Measurements from ENCODE around the gene FOCAD.
"Not testable (repeated sequence)": the region's sequence is repeated elsewhere in the genome, so short reads cannot be mapped to it uniquely, and the experiment has no call there.

Gene FOCAD

GRCh38 chr9:20684035-20684874, at the start of gene FOCAD:
FOCAD (plus strand) TSS chr9:20684259; CDS start chr9:20715354, 31,095 bp downstream.
- DNase-seq: peak; percentile 90

DNA sequence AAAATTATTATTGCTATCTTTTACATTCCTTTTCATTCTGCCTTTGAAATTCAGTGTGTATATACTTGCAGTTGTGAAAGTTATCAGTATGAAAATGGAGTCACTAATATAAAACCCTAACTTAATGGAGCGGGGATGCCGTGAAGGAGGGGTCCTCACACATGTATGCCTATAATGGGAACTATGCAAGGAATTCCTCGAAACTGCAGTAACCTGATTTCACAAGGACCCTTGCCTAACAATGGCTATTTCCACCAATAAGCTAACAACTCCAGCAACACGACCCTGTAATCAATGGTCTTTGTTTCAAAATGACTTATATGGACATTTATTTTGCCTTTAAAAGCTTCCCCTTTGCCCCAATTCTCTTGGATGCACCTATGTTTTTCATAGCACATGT, 49.2 kb upstream of the FOCAD start:
- DNase-seq: no peak

DNA sequence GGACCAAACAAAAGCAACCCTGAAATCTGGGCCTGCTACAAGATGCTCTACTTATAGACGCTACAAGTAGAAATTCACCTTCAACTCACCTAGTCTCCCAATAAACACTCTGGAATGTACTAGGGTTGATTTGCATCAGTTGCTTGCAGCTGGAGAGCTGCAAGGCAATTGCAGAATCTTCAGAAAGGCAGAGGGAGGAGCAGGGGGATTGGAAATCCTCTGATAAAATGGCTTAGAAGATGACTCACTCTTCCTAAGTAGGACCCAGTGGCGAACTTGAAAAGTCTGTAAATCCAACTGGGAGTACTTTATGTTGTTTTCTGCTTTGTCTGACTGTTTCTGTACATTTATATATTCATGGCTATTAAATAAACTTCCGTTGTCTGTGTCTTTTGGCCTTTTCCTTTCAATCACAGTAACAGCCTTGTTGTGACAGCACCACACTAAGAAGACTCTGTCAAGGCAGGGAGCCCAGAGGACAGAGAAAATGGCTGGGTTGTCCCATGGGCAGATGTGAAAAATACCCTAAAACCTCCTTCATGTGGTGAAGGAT, 47.1 kb upstream of the FOCAD start:
- no peak for DNase-seq

DNA sequence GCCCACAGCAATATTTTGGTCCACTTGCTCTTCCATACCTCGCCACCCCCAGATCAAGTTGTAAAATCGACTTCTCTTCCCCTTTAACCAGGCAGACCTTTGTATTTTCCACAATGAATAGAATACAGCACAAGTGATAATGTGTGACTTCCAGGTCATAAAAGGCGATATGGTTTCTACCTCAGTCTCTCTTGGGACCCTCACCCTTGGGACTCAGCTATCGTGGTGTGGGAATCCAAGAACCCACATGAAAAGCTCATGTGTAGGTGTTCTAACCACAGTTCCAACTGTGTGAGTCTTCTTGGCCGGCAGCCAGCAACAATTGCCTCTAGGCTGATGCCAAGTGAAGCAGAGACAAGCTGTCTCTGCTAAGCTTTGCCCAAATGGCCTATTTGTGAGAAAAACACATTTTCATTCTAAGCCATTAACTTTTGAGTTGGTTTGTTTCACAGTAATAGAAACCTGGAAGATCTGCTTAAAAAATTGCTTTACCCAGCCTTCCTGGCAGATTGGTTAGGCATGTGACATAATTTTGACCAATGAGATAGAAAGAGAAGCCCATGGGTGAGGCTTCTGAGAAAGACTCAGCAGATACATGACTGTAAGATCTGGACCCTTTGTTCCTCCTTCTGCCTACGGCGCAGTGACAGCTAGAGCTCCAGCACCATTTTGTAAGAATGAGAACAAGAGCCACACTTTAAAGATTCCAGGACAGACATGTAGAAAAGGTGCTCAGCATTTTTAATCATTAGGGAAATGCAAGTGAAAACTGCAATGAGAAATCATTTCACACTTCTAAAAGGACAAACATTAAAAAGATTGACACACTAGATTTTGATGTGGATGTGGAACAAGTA, 43.5 kb upstream of the FOCAD start:
- DNase-seq: no peak

DNA sequence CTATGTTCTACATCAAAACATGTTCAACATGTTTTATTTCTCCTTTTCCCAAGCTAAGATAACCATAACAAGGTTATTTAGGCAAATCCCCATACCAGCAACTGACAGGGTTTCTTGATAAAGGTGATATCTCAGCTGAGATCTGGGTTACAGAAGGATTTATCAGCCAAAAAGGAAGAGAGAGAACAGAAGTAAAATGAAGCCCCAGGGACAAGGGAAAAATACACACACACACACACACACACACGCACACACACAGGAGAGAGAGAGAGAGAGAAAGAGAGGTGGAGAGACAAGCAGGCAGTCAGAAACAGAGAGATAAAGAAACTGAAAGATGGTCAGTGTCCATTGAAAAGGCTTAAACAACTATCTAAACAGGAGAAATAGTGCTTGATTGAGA, 42.0 kb upstream of the FOCAD start:
- no peak for DNase-seq

- DNase-seq: no peak
Measured at GRCh38 chr9:20643660-20644059, 40.4 kb upstream of the FOCAD start.

DNA sequence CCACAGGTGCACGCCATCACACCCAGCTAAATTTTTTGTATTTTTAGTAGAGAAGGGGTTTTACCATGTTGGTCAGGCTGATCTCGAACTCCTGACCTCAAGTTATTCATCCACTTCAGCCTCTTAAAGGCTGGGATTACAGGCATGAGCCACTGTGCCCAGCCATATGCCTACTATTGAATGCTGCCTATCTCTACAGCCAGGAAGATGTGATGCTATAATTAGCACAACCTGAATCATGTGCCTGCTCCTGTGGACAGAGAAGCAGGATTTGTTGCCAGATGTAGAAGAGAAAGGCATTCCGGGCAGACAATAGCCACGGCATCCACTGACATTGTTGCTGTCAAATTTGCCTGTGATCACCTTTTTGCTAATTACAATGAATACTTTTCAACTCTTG, 37.4 kb upstream of the FOCAD start:
- no peak for DNase-seq

DNA sequence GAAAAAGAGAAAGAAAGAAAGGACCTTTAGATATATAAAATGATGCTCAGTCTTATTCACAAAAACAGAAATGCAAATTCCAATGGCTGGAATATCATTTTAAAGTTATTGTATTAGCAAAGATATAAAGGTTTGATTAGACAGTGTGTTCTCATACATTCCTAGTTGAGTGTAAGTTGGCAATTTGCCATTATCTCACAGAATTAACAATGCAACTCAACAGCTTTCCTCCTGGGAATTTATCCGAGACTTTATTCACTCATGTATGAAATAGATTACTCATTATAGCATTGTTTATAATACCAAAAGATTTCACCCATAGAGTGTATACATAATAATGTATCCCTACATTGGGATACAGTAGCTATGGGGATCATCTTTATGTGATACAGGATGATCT, 34.7 kb upstream of the FOCAD start:
- no peak for DNase-seq

DNA sequence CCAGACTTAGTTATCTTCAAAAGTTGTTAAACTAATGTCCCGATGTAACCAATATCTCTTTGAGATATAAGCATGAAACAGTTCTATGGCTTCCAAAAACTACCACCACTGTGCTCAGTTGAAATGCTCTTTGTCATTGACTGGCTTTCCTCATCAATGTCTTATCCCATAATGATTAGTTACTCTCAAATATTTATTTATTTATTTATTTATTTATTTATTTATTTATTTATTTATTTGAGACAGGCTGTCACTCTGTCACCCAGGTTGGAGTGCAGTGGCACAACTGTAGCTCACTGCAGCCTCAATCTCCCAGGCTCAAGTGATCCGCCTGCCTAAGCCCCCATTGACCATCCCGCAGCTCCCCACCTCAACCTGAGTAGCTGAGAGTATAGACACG, 33.7 kb upstream of the FOCAD start:
- DNase-seq: no peak

DNA sequence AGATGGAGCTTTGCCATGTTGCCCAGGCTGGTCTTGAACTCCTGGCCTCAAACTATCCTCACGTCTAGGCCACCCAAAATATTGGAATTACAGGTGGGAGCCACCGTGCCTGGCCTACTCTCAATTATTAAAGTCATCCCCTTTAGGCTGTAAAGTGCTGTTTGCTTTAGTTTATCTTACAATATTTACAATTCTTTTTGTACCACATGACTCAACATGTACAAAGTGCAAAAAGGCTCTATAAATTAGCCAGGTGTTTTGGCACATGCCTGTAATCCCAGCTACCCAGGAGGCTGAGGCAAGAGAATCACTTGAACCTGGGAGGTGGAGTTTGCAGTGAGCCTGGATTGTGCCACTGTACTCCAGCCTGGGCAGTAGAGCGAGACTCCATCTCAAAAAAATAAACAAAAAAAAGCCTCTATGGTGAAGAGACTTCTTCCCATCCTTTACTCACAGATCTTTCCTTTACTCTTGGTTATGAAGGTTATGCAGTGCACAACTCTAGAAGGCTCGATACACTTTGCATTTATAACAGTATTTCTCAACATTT, 33.2 kb upstream of the FOCAD start:
- DNase-seq: no peak

- no peak for DNase-seq
Measured at GRCh38 chr9:20651939-20652338, 32.1 kb upstream of the FOCAD start.

- not testable (repeated sequence) for DNase-seq
Measured at GRCh38 chr9:20658246-20658667, 25.8 kb upstream of the FOCAD start.

DNA sequence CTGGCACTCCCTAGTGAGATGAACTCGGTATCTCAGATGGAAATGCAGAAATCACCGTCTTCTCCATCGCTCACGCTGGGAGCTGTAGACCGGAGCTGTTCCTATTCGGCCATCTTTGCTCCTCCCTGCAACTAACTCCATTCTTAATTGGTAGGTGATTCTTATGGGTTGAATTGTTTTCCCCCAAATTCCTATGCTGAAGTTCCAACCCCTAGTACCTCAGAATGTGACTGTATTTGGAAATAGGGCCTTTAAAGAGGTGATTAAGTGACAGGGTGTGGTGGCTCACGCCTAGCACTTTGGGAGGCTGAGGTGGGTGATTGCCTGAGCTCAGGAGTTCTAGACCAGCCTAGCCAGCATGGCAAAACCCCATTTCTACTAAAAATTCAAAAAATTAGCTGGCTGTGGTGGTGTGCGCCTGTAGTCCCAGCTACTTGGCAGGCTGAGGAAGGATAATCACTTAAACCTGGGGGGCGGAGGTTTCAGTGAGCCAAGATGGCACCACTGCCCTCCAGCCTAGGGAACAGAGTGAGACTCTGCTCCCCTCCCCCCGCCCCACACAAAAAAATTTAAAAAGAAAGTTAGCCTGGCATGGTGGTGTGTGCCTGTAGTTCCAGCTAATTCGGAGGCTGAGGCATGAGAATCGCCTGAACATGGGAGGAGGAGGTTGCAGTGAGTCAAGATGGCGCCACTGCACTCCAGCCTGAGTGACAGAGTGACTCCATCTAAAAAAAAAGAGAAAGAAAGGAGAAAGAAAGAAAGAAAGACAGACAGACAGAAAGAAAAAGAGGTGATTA, 25.2 kb upstream of the FOCAD start:
- no peak for DNase-seq

DNA sequence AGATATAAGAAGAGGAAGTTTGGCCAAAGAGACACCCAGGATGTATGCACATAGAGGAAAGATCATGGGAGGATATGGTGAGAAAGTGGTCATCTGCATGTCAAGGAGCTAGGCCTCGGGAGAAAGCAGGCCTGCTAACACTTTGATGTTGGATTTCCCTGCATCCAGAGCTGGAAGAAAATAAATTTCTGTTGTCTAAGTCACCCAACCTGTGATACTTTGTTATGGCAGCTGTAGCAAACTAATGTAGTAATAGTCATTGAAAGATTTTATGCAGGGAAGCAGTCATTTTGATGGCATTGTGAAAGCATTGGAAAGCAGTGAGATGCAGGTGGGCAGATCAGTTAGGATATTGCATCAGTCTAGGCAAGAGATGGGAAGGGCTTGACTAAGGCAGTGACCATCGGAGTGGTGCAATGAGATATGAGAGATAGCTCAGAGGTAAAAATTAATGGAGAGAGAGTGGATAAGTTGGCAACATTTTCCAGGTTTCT, 24.5 kb upstream of the FOCAD start:
- no peak for DNase-seq

- DNase-seq: no peak
Measured at GRCh38 chr9:20662156-20662555, 21.9 kb upstream of the FOCAD start.

DNA sequence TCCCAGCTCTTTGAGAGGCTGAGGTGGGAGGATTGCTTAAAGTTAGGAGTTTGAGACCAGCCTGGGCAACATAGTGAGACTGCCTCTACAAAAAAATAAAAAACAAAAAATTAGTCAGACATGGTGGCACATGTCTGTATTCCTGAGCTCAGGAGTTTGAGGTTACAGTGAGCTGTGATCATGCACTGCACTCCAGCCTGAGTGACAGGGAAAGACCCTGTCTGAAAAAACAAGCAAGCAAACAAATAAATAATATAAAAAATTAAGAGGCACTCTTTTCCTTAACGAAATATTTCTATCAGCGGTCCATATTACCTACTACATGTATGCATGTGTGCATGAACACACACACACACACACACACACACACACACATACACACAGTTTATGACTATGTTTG, 20.9 kb upstream of the FOCAD start:
- DNase-seq: no peak

DNA sequence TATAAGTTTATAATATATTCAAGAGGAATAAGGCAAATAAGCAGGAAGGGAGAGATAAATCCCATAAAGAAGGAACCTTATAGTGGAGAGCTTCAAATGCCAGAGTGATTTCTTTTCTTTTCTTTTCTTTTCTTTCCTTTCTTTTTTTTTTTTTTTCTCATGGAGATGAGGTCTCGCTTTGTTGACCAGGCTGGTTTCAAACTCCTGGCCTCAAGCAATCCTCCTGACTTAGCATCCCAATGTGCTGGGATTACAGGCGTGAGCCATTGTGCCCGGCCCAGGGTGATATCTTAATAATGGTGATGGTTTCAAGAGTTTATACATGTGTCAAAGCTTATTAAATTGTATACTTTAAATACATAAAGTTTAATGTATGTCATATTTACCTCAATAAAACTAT, 19.6 kb upstream of the FOCAD start:
- DNase-seq: no peak

GRCh38 chr9:20670395-20670794, 13.7 kb upstream of the FOCAD start:
- no peak for DNase-seq

DNA sequence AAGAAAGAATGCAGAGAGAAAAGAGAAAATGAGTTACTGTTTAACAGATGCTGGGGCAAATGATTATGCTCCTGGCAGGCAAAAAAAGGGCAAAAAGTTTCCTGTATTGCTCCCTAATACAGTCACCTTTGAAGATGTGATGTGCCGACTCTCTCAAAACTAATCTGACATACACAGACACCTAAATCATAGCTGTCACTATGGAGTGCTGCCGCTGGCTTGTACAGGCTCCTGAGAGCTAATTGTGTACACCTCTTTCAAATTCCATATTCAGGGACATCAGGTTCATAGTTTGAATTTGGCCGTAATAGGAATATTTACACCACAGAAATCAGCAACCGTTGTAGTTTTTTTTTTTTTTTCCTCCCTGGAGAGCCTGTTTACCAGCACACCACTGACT, 12.4 kb upstream of the FOCAD start:
- no peak for DNase-seq

DNA sequence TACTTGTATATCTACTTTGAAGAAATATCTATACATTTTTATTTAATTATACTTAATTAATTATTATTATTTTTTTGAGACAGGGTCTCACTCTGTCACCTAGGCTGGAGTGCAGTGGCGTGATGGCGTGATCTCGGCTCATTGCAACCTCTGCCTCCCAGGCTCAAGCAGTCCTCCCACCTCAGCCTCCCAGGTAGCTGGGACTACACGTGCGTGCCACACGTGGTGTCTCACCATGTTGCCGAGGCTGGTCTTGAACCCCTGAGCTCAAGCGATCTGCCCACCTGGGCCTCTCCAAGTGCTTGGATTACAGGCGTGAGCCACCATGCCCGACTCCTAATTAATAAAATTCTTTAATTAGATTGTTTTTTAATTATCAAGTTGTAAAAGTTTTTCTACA, 10.5 kb upstream of the FOCAD start:
- not testable (repeated sequence) for DNase-seq

- no peak for DNase-seq
Measured at GRCh38 chr9:20681467-20681866, 2.6 kb upstream of the FOCAD start.

GRCh38 chr9:20683351-20684034, 566 bp upstream of the FOCAD start:
- DNase-seq: peak; percentile 31

Measured in amniotic stem cell (primary cell).